Mesothelial cell of epicardium (in vitro differentiated cells): ENCODE data around the gene OXLD1. TPM values are rescaled to one million over a fixed set of nuclear protein-coding genes. Genes with fewer than 3 reads are reported as not detected.

Experiments used
- DNase-seq, 2 experiments: peaks; one replicate each; pipeline ENCODE4 v3.0.0; 2021; ENCODE audit warnings: low spot score in 2 of 2; ENCODE audit not compliant: unreplicated experiment in 2 of 2
- H3K27ac Mint-ChIP-seq: 2 replicates; pipeline ENCODE4 v1.8.0; 2021; ENCODE audit warnings: mixed read lengths
- H3K27me3 Mint-ChIP-seq: 2 replicates; pipeline ENCODE4 v1.8.0; 2021; ENCODE audit warnings: low read depth, mixed read lengths
- H3K36me3 Mint-ChIP-seq: 2 replicates; pipeline ENCODE4 v1.8.0; 2021; ENCODE audit warnings: mixed read lengths
- H3K4me1 Mint-ChIP-seq: 2 replicates; pipeline ENCODE4 v1.8.0; 2021; ENCODE audit warnings: mixed read lengths
- H3K4me3 Mint-ChIP-seq: 2 replicates; pipeline ENCODE4 v1.8.0; 2021; ENCODE audit warnings: mild to moderate bottlenecking, moderate library complexity, mixed read lengths
- H3K9me3 Mint-ChIP-seq: 2 replicates; pipeline ENCODE4 v1.8.0; 2021; ENCODE audit warnings: mixed read lengths
- CTCF ChIP-seq: fragments of 200-600 bp; sonication (generic); IDR thresholded peaks from one replicate; pipeline ENCODE4 v1.5.0; 2021; ENCODE audit warnings: antibody characterized with exemption; ENCODE audit not compliant: unreplicated experiment
- total RNA-seq: library from RNA; stranded (reverse); gene quantifications from 3 replicates; pipeline ENCODE4 v1.2.1, GENCODE V29; 2021

The OXLD1 gene
- total RNA-seq, 1 donor from 2014 or later: 23.9 TPM

GRCh38 chr17:81713004-81713555, 46.7 kb upstream of the OXLD1 start:
- no peak for TF ChIP-seq CTCF
- H3K27me3 Mint-ChIP-seq: peaks cover 14% of the 10 kb centered on the region
- peak overlapping the region; percentile 83 for H3K4me3 Mint-ChIP-seq
- H3K4me1 Mint-ChIP-seq: peaks cover 16% of the 10 kb centered on the region
- H3K27ac Mint-ChIP-seq: no peak overlapping the region
- H3K36me3 Mint-ChIP-seq: no peaks in the 10 kb centered on the region
- no peaks in the 10 kb centered on the region for H3K9me3 Mint-ChIP-seq
- DNase-seq: no peak

- no peak for TF ChIP-seq CTCF
- Mint-ChIP-seq H3K4me1 (peaks cover 16% of the 10 kb centered on the region), H3K4me3 (peak overlapping the region; percentile 83), H3K36me3 (no peaks in the 10 kb centered on the region), H3K9me3 (no peaks in the 10 kb centered on the region), H3K27ac (no peak overlapping the region), H3K27me3 (peaks cover 14% of the 10 kb centered on the region)
- DNase-seq: no peak
These were observed 46.1 kb upstream of the OXLD1 start for GRCh38 chr17:81712468-81713003.

GRCh38 chr17:81711814-81712467, 45.5 kb upstream of the OXLD1 start, which contains the start of gene SLC25A10:
Gene SLC25A10, plus strand, starts transcription at chr17:81712284. Its CDS starts 143 bp downstream, at chr17:81712427.
- DNase-seq: peak; percentile 78
- H3K27me3 Mint-ChIP-seq: peaks cover 14% of the 10 kb centered on the region
- peaks cover 16% of the 10 kb centered on the region for H3K4me1 Mint-ChIP-seq
- H3K9me3 Mint-ChIP-seq: no peaks in the 10 kb centered on the region
- no peak within 1 kb of the TSS for H3K27ac Mint-ChIP-seq
- H3K36me3 Mint-ChIP-seq: no peaks in the 10 kb centered on the region
- peak within 1 kb of the TSS; percentile 83 for H3K4me3 Mint-ChIP-seq
- no peak for TF ChIP-seq CTCF

GRCh38 chr17:81710514-81711308, 44.3 kb upstream of the OXLD1 start:
- no peaks in the 10 kb centered on the region for H3K9me3 Mint-ChIP-seq
- DNase-seq: no peak
- no peak for TF ChIP-seq CTCF
- peak overlapping the region; percentile 56 for H3K4me3 Mint-ChIP-seq
- peaks cover 6% of the 10 kb centered on the region for H3K36me3 Mint-ChIP-seq
- H3K27ac Mint-ChIP-seq: no peak overlapping the region
- peaks cover 16% of the 10 kb centered on the region for H3K4me1 Mint-ChIP-seq
- H3K27me3 Mint-ChIP-seq: peaks cover 14% of the 10 kb centered on the region

- TF ChIP-seq CTCF: no peak
- DNase-seq: no peak
- no peak overlapping the region for H3K4me3 Mint-ChIP-seq
- H3K27ac Mint-ChIP-seq: no peak overlapping the region
- H3K4me1 Mint-ChIP-seq: peaks cover 21% of the 10 kb centered on the region
- peaks cover 14% of the 10 kb centered on the region for H3K27me3 Mint-ChIP-seq
- peaks cover 10% of the 10 kb centered on the region for H3K36me3 Mint-ChIP-seq
- H3K9me3 Mint-ChIP-seq: no peaks in the 10 kb centered on the region
These were observed 42.4 kb upstream of the OXLD1 start for GRCh38 chr17:81708739-81709185.
